Measurements from ENCODE around the gene FUBP3.
A peak's percentile ranks its signal among the peaks of the same experiment; 100 is the strongest.

Gene FUBP3

DNA sequence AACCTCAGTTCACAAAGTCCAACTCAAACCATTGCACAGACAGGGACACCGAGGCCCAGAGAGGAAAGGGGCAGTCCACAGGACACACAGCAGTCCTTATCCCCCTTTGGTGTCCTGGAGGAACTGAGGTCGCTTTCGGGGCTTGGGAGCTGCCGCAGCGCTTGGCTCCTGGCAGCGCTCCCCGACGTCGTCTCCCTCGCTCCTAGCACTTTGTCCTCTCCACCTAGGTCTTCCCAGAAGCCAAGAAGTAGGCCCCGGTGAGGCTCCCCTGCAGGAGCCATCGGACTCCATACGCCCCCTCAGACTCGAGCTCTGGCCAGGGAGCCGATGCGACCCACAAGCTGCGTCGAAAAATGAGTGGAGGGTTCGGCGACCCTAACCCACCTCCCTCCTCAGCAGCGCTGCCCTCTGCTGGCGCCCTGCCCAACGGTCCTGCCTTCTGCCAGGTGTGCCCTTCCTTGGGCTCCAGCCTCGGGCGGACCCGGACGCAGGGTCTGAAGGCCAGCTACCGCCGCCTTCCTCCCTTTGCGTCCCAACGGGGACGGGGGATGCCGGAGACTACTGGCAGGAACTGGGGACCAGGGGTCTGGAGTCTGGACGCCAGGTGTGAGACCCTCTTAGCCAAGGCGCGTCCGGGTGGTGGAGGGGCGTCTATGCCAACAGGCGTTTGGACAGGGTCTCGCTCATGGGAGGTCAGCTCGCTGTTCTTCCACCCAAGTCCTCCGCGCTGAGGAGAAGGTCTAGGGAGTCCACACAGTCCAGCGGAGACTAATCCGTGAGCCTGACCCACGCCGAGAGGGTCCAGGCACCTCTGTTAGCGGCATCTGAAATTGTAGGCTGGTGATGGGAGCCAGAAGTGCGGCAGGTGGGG lies 83.0 kb downstream of the FUBP3 start:
- no peak for DNase-seq (ENCODE audit: low read depth in 2 of 2)

GRCh38 chr9:130662970-130663257 lies 83.5 kb downstream of the FUBP3 start:
- no peak for DNase-seq (ENCODE audit: low read depth in 2 of 2)

GRCh38 chr9:130663258-130663976 lies 84.0 kb downstream of the FUBP3 start:
- no peak for DNase-seq (ENCODE audit: low read depth in 2 of 2)

DNA sequence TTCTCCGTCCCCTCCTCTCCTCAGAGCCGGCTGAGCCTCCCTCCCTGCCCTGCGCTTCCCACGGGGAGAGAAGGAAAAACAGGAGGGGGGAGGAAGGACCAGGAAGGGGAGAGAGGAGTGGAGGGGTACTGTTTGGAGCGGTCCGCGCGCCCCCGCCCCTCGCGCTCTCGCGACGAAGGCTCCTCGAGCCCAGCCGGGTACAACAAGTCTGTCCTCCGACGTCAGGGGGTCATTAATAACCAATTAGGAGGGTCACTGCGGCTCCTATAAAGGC lies 84.5 kb downstream of the FUBP3 start:
- DNase-seq (ENCODE audit: low read depth in 2 of 2): no peak

DNA sequence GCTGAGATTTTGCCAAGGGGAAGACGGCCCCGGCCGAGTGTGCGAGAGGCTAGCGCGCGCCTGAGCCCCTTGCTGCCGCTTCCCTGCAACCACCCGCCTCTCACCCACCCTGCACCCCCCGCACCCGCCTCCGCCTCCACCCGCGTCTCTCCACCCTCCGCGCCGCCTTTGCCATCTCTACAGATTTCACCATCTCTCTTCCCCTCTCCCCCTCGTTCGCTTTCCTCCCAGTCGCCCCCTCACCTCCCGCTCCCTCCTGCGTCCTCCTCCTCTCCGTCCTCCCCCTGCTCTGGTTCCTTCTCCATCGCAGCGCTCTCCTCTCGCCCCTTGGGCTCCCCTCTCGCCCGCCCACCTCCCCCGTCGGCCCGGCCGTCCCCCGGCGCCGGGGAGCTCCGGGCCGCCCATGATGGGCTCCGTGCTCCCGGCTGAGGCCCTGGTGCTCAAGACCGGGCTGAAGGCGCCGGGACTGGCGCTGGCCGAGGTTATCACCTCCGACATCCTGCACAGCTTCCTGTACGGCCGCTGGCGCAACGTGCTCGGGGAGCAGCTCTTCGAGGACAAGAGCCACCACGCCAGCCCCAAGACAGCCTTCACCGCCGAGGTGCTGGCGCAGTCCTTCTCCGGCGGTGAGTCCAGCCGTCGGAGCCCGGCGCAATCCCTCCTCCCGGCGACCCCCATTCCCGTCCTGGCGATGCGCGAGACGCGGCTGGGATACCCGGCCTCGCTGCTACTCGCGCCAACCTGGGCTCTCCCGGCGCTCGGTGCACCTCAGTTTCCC lies 85.1 kb downstream of the FUBP3 start, which contains the start of gene PRDM12:
PRDM12 (plus strand) TSS at position 344 of the 778 bp plus-strand sequence; CDS start at position 404, 60 bp downstream.
- DNase-seq (ENCODE audit: low read depth in 2 of 2): no peak

- DNase-seq (ENCODE audit: low read depth in 2 of 2): no peak
These were observed 85.7 kb downstream of the FUBP3 start for GRCh38 chr9:130665029-130665430.

GRCh38 chr9:130665431-130666392 lies 86.3 kb downstream of the FUBP3 start:
- no peak for DNase-seq (ENCODE audit: low read depth in 2 of 2)

DNA sequence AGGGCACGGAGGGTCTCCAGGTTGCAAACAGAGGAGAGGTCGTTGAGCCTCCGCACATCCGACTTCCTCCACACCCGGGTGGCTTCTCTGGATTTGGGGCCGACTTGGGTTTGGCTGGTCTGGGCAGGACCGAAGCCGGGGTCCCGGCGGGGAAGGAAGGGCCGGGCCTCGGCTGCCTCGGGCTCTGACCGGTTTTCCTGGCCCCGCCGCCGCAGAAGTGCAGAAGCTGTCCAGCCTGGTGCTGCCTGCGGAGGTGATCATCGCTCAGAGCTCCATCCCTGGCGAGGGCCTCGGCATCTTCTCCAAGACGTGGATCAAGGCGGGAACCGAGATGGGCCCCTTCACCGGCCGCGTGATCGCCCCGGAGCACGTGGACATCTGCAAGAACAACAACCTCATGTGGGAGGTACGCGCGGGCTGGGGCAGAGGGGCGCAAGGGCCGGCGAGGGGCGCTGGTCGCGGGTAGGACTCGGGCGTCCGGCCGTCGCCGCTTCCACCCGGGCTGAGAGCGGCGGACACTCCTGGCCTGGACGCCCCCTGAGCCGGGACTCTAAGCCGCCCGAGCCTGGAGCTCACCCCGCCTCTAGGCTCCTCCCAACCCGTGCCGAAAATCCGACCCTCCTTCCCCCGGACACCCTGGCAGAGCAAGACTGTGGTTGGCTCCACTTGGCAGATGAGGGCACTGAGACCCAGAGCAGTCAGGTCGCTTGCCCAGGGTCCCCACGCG lies 87.2 kb downstream of the FUBP3 start:
- no peak for DNase-seq (ENCODE audit: low read depth in 2 of 2)

DNA sequence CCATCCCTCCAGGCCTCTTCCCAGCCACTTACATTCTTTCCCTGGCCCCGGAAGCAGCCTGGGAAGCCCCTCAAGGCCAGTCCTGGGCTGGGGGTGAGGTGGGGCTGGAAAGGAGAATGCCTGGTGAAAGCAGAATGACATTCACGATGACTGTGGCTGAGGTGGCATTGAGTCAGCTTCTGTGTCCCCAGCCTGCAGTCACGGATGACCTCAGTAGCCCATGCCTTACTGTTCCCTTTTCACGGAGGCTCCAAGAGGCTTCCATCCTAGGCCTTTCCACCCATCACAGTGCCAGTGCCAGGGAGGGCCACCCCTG lies 87.7 kb downstream of the FUBP3 start:
- DNase-seq (ENCODE audit: low read depth in 2 of 2): no peak

DNA sequence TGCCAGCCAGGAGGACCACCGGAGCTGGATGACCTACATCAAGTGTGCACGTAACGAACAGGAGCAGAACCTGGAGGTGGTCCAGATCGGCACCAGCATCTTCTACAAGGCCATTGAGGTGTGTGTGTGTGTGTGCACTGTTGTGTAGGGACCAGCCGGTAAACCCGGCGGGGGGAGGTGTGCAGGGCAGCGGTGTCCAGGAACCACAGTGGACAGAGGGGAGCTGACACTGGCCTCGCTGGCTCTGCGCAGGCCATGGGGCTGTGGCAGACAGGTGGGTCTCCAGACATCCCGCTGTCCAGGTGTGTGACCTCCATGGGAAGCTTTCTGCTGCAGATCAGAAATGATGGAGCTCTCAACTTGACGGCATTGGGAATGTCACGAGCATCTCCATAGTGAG lies 88.8 kb downstream of the FUBP3 start:
- DNase-seq (ENCODE audit: low read depth in 2 of 2): no peak

DNA sequence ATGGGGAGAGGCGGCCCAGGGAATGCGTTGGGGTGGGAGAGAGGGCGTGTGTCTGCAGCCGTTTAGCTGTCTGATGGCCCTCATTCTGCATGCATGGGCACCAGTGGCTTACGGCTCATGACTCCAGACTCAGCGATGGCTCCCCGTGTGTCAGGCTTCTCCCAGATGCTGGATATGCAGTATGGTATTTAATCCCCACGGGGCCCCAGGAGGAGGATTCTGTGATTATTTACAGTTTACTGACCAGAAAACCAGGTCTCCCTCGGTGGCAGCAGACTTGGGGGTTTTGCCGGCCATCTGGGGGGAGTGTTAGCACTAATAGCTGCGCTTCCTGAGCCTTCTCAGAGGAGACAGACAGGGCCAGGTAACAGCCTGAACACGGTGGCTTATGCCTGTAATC lies 89.3 kb downstream of the FUBP3 start:
- DNase-seq (ENCODE audit: low read depth in 2 of 2): no peak

DNA sequence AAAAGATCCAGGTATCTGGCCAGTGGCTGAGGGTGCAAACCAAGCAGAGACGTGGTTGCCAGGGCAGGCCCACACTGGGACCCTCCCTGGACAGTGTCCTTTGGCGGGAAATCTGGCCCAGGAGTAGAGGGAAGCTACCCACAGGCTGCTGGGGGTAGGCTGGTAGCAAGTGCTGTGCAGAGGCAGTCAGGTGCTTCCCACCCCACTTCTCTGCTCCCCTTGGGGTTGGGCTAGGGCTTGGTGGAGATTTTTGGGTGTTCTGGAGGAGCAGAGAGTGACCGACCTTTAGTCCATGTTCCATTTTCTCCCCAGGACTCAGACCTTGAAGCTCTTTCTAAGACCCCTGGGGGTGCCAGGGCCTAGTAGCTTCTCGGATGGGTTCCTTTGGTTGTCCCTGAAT lies 90.6 kb downstream of the FUBP3 start:
- no peak for DNase-seq (ENCODE audit: low read depth in 2 of 2)

DNA sequence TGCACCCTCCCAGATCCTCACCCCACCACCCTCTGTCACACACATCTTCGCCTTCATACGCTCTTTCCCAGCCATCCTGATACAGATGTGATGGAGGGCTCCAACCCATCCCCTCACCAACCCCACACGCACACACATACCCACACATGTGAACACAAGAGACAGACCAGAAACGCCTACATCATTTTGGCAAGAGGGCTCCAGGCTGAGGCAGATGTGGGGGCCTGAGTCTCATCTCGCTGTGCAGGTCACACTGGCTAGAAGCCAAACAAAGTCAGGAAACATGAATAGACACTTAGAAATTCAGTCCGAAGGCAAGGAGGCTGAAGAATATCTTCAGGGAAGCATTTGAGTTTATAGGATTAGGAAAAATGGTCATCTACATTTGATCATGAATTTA lies 91.3 kb downstream of the FUBP3 start:
- DNase-seq (ENCODE audit: low read depth in 2 of 2): no peak

DNA sequence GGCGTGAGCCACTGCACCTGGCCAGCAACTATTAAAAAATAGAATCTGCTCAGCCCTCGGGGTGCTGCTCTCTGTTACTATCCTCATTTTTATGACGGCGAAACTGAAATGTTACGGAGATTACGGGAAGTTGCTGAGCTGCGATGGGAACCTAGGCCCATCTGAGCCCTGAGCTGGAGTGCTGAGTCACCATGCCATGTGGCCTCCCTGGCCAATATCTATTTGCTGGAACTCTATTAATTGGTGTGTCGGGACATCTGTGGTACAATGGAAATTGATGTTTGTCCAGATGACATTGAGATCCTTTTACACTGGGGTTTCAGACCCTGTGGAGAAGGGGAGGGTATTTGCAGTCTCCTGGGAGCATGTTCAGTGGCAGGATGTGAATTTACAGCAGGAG lies 93.1 kb downstream of the FUBP3 start:
- DNase-seq (ENCODE audit: low read depth in 2 of 2): no peak

DNA sequence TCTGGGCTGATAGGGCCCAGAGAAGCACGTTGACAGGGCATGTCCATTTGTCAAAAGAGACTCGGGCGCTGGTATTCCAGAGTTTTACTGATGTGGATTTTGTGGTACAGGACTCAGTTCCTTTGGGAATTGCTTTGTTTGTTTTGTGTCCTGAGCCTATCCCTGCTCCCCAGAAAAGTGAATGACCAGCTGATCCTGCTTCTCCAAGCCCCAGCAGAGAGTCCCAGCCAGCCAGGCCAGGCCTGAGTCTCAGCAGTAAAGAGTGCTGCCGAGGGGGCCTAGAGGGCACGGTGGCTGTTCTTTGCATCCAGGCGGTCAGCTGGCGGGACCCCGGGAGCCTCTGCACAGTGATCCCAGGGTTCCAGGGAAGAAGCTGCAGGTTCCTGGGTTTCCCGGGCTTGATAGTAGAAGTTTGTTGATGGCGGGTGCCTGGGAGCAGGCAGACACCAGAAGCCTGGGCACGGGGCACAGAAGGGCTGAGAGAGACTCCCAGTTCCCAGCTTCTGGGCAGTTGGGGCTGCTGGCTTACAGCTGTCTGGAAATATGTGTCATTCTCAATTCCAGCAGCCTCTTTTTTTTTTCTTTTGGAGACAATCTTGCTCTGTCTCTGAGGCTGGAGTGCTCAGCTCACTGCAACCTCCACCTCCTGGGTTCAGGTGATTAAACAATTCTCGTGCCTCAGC lies 93.7 kb downstream of the FUBP3 start:
- DNase-seq (ENCODE audit: low read depth in 2 of 2): no peak

DNA sequence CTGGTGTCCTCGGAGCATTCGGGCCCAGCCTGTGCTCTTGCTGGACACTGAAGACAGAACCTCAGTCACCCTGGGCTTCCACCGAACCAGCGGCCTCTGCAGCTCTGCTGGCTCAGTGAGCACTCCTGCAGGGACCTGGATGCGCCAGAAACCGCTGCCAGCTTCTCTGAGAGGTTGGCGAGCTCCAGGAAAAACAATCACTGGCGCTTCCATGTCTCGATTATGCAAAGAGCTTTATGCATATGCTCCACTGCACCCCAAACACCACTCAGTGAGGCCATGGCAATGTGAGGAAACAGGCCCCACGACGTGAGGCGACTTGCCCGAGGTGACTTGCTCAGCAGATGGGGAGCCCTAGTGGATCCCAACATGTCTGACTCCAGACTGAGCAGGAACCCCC lies 96.0 kb downstream of the FUBP3 start:
- DNase-seq (ENCODE audit: low read depth in 2 of 2): no peak

GRCh38 chr9:130677252-130677651 lies 97.9 kb downstream of the FUBP3 start:
- no peak for DNase-seq (ENCODE audit: low read depth in 2 of 2)

GRCh38 chr9:130680836-130681768 lies 101.7 kb downstream of the FUBP3 start:
- DNase-seq (ENCODE audit: low read depth in 2 of 2): peak; percentile 46 to 66

DNA sequence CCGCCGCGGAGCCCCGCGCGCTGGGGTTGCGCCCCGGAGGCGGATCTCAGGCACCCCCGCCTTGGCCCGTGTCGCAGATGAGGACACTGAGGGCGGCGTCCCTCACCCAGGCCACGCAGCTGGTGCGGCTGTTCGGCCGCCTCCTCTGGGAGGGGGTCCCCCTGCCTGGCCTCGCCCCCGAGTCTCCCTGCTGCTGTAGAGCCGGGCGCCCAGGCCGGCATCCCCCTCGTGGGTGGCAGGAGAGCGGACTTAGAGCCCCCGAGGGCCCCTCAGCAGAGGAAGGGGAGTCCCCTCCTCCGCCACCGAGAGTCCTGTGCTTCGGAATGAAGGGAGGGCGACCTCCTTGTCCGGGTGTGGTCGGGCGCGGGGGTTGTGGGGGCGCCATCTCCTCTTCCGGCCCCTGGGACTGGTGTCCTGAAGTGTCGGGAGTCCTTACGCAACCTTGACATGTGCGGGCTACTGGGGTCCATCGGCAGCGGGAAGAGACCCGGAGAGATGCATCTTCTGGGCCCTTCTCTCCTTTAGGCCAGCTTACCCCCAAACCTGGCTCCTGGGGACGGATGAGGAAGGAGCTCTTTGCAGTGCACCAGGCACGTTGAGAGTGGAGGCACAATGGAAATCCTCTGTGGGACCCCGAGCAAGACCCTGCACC lies 102.5 kb downstream of the FUBP3 start:
- no peak for DNase-seq (ENCODE audit: low read depth in 2 of 2)
